Measurements from ENCODE around the gene MRPL23. TPM values are rescaled to one million over a fixed set of nuclear protein-coding genes. Genes with fewer than 3 reads are reported as not detected.

The MRPL23 gene
- total RNA-seq, 6 experiments from 2014 or later: 23.1 to 121 (median 36.4) TPM

DNA sequence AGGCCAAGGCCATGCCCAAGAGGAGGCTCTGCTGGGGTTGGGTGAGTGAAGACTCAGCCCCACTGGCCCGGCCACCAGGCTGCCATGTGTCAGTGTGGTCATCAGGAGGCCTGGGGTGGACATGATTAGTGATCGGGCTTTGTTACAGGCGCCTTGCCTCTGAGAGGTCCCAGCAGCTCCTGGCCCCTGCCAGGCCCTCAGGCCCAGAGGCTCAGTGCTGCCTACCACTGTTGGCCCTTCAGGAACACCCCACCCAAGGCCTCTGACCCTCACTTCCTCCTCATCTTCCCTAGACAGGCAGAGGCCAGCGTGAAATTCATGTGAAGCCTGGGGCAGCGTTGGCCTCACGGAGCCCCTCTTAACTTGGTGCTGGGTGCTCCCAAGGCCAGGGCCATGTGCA is 2.2 kb downstream of the MRPL23 start:
- Histone ChIP-seq H3K36me3 (no peaks in the 10 kb centered on the region), H3K27ac (no peak overlapping the region), H3K27me3 (no peaks in the 10 kb centered on the region), H3K4me1 (no peaks in the 10 kb centered on the region), H3K4me3 (no peak overlapping the region), H3K9me3 (no peaks in the 10 kb centered on the region)
- WGBS (ENCODE audit: insufficient coverage, low coverage, low lambda C conversion rate, missing lambda C conversion rate): no CpG with 5 or more reads among the region's 6 CpGs
- ATAC-seq (no peak), DNase-seq (peak in 1 of 3 donors; percentile 3)
- intact Hi-C loops (cut with DNase I): loop anchor here in 1 of 2 donors (10.0 kb wide), 1 partner anchor 55 kb away; the partner anchor contains the start of gene PRR33
- TF ChIP-seq CTCF (IDR thresholded peaks at IDR 0.05): no peak
- no peak for TF ChIP-seq POLR2A (IDR thresholded peaks at IDR 0.05)

DNA sequence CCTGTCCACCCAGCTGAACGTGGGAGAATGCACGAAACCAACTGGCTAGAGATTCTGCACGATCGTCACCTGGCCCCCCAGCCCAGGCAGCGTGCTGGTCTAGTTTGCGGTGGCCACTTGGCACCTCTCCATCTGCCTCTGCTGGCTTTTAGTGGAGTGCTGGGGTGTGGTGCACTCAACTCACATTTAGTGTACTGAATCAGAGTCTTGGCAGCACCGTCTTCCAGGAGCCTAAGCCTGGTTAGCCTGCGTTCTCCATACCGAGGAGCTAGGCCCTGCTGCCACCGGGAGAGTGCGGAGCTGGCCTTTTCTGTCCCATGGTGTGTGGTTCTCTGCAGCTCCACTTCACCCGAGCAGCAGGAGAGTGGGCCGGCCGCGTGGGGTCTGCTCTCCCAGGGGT is 2.8 kb downstream of the MRPL23 start:
- Histone ChIP-seq H3K36me3 (no peaks in the 10 kb centered on the region), H3K27ac (no peak overlapping the region), H3K4me3 (no peak overlapping the region), H3K9me3 (no peaks in the 10 kb centered on the region), H3K4me1 (no peaks in the 10 kb centered on the region), H3K27me3 (no peaks in the 10 kb centered on the region)
- DNase-seq: no peak
- no CpG with 5 or more reads among the region's 15 CpGs for WGBS (ENCODE audit: insufficient coverage, low coverage, low lambda C conversion rate, missing lambda C conversion rate)
- no peak for ATAC-seq
- intact Hi-C loops (cut with DNase I): loop anchor here in 1 of 2 donors (10.0 kb wide), 1 partner anchor 55 kb away; the partner anchor contains the start of gene PRR33
- TF ChIP-seq POLR2A (IDR thresholded peaks at IDR 0.05) (no peak), CTCF (IDR thresholded peaks at IDR 0.05) (no peak)

DNA sequence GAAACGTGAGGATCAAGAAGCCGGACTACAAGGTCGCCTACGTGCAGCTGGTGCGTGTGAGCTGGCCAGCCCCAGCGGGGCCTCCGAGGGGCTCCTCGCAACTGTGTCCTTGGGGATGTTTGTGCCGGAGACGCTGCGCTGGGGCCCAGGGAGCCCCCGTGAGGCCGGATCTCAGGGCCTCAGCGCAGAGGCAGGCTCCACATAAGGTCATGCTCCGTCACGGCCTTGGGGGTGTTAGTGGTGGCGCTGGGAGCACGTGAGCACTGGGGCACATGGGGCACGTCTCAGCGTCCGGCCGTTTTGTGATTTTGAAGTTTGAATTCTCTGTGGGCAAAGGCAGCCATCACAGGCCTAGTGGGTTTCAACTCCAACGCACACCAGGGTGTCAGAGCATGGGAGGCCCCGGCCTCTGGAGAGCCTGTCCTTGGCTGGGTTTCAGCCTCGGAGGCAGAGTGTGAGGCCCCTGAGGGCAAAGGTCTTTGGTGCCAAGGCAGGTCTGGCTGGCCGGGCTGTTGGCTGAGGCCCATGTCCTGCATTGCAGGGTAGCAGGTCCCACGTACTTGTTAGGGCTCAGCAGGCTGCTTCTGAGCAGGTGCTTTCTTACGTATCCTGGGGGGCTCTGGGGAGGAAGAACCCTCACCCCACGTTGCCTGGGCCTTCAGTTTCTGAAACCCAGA is 5.8 kb downstream of the MRPL23 start:
- peak in 2 of 3 donors; percentile 74 to 76 for DNase-seq
- no peaks in the 10 kb centered on the region for H3K36me3 ChIP-seq
- no peak overlapping the region for H3K27ac ChIP-seq
- no peaks in the 10 kb centered on the region for H3K4me1 ChIP-seq
- no peaks in the 10 kb centered on the region for H3K9me3 ChIP-seq
- no CpG with 5 or more reads among the region's 29 CpGs for WGBS (ENCODE audit: insufficient coverage, low coverage, low lambda C conversion rate, missing lambda C conversion rate)
- intact Hi-C loops (cut with DNase I): no loop called here
- H3K27me3 ChIP-seq: no peaks in the 10 kb centered on the region
- TF ChIP-seq POLR2A (IDR thresholded peaks at IDR 0.05) (no peak), CTCF (IDR thresholded peaks at IDR 0.05) (no peak)
- peak; percentile 80 to 94 (median 90) for ATAC-seq
- no peak overlapping the region for H3K4me3 ChIP-seq

GRCh38 chr11:1953489-1954266 is 6.5 kb downstream of the MRPL23 start:
- DNase-seq (peak; percentile 5 to 39 (median 17)), ATAC-seq (peak; percentile 57 to 82 (median 70))
- TF ChIP-seq POLR2A (IDR thresholded peaks at IDR 0.05) (no peak), CTCF (IDR thresholded peaks at IDR 0.05) (peak in 1 of 4 donors; percentile 40)
- WGBS (ENCODE audit: insufficient coverage, low coverage, low lambda C conversion rate, missing lambda C conversion rate): no CpG with 5 or more reads among the region's 23 CpGs
- no peaks in the 10 kb centered on the region for H3K9me3 ChIP-seq
- H3K4me1 ChIP-seq: no peaks in the 10 kb centered on the region
- H3K4me3 ChIP-seq: no peak overlapping the region
- intact Hi-C loops (cut with DNase I): no loop called here
- H3K36me3 ChIP-seq: no peaks in the 10 kb centered on the region
- no peaks in the 10 kb centered on the region for H3K27me3 ChIP-seq
- no peak overlapping the region for H3K27ac ChIP-seq
